Bone marrow (tissue), 2 donors: ENCODE measurements around the gene EGLN1.

Experiments used
- DNase-seq, 2 donors: peaks; one replicate each; lab custom pipeline; 2025; lab: John Stamatoyannopoulos, UW

EGLN1 gene

GRCh38 chr1:231329483-231329882 is 92.6 kb downstream of the EGLN1 start:
- no peak for DNase-seq

- DNase-seq, result no peak
These were observed 94.5 kb downstream of the EGLN1 start for GRCh38 chr1:231327617-231328016.

GRCh38 chr1:231326248-231326647 is 95.8 kb downstream of the EGLN1 start:
- DNase-seq, result no peak

- no peak for DNase-seq
These were observed 97.4 kb downstream of the EGLN1 start for GRCh38 chr1:231324660-231325059.

- no peak for DNase-seq
These were observed 99.1 kb downstream of the EGLN1 start for GRCh38 chr1:231322880-231323530.

- no peak for DNase-seq
These were observed 103.0 kb downstream of the EGLN1 start for GRCh38 chr1:231319080-231319479.

GRCh38 chr1:231318568-231318967 is 103.5 kb downstream of the EGLN1 start:
- DNase-seq, result no peak

- no peak for DNase-seq
These were observed 104.1 kb downstream of the EGLN1 start for GRCh38 chr1:231318015-231318355.

- no peak for DNase-seq
These were observed 104.6 kb downstream of the EGLN1 start for GRCh38 chr1:231317306-231318014.

GRCh38 chr1:231315887-231316286 is 106.2 kb downstream of the EGLN1 start:
- DNase-seq, result peak in 1 of 2 donors; percentile 8
